Transverse colon (tissue), 4 donors: Measurements from ENCODE around the gene AP3M1.

Experiments used
- EP300 ChIP-seq: sonication (generic); formaldehyde crosslinking; IDR thresholded peaks from one replicate; pipeline ENCODE4 v1.6.1; 2017; ENCODE audit warnings: antibody characterized with exemption, low read depth
- POLR2A ChIP-seq: fragments of 450-650 bp; IDR thresholded peaks from one replicate; pipeline ENCODE4 v1.6.1; 2016; ENCODE audit warnings: antibody characterized with exemption, mild to moderate bottlenecking, moderate library complexity
- POLR2AphosphoS5 ChIP-seq, 3 donors: sonication (generic); formaldehyde crosslinking; IDR thresholded peaks; one replicate each; pipeline ENCODE4 v1.6.1; 2016; ENCODE audit warnings: antibody characterized with exemption in 3 of 3
- TF ChIP-seq, protein P1 (sequence below), 5 experiments: fragments of 200-600 bp in 3 of 5; fragments of 450-650 bp in 2 of 5; sonication (generic) in 3 of 5; IDR thresholded peaks; 1 replicate in 2 of 5; 2 replicates in 3 of 5; pipeline ENCODE4 v1.5.1; 2016 to 2017; ENCODE audit warnings: antibody characterized with exemption in 5 of 5, inconsistent platforms in 3 of 5, mild to moderate bottlenecking in 2 of 5, moderate library complexity in 1 of 5

DNA sequence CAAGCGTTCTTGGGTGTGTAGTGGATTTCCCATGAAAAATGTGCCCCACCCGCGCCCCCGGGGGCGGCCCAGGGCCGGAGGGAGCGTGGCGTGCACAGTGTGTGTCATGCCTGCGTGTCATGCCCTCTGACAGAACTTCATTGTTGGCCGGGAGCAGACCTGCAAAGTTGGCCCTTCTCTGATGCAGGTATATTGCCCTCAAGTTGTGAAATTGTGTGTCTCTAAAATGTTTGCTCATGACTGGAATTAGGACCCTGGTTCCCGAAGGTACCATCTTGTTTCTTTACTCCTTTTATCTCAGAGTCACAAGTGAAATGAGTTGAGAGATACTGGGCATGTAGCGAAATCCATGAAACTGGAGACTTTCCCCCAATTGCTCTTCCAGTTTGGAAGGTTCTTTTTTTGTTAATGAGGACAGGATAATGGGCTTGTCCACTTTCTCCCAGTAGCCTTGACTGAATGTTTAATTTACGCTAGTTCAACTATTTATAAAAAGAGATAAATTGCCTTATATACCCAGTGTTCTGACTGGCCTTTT lies 26.6 kb upstream of the AP3M1 start:
- TF ChIP-seq, protein P1, sequence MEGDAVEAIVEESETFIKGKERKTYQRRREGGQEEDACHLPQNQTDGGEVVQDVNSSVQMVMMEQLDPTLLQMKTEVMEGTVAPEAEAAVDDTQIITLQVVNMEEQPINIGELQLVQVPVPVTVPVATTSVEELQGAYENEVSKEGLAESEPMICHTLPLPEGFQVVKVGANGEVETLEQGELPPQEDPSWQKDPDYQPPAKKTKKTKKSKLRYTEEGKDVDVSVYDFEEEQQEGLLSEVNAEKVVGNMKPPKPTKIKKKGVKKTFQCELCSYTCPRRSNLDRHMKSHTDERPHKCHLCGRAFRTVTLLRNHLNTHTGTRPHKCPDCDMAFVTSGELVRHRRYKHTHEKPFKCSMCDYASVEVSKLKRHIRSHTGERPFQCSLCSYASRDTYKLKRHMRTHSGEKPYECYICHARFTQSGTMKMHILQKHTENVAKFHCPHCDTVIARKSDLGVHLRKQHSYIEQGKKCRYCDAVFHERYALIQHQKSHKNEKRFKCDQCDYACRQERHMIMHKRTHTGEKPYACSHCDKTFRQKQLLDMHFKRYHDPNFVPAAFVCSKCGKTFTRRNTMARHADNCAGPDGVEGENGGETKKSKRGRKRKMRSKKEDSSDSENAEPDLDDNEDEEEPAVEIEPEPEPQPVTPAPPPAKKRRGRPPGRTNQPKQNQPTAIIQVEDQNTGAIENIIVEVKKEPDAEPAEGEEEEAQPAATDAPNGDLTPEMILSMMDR (IDR thresholded peaks at IDR 0.05): no peak
- no peak for TF ChIP-seq POLR2AphosphoS5 (IDR thresholded peaks at IDR 0.05)
- TF ChIP-seq POLR2A: no peak
- TF ChIP-seq EP300: no peak
